Activated CD4-positive, alpha-beta T cell treated with anti-CD3 and anti-CD28 coated beads for 1 hour (primary cell): ENCODE results near the gene VPS18.
"Not testable (repeated sequence)": the region's sequence is repeated elsewhere in the genome, so short reads cannot be mapped to it uniquely, and the experiment has no call there.

Source experiments
- DNase-seq: peaks from one replicate; pipeline ENCODE4 v3.0.0-alpha.2; 2020

Gene VPS18, protein sequence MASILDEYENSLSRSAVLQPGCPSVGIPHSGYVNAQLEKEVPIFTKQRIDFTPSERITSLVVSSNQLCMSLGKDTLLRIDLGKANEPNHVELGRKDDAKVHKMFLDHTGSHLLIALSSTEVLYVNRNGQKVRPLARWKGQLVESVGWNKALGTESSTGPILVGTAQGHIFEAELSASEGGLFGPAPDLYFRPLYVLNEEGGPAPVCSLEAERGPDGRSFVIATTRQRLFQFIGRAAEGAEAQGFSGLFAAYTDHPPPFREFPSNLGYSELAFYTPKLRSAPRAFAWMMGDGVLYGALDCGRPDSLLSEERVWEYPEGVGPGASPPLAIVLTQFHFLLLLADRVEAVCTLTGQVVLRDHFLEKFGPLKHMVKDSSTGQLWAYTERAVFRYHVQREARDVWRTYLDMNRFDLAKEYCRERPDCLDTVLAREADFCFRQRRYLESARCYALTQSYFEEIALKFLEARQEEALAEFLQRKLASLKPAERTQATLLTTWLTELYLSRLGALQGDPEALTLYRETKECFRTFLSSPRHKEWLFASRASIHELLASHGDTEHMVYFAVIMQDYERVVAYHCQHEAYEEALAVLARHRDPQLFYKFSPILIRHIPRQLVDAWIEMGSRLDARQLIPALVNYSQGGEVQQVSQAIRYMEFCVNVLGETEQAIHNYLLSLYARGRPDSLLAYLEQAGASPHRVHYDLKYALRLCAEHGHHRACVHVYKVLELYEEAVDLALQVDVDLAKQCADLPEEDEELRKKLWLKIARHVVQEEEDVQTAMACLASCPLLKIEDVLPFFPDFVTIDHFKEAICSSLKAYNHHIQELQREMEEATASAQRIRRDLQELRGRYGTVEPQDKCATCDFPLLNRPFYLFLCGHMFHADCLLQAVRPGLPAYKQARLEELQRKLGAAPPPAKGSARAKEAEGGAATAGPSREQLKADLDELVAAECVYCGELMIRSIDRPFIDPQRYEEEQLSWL

DNA sequence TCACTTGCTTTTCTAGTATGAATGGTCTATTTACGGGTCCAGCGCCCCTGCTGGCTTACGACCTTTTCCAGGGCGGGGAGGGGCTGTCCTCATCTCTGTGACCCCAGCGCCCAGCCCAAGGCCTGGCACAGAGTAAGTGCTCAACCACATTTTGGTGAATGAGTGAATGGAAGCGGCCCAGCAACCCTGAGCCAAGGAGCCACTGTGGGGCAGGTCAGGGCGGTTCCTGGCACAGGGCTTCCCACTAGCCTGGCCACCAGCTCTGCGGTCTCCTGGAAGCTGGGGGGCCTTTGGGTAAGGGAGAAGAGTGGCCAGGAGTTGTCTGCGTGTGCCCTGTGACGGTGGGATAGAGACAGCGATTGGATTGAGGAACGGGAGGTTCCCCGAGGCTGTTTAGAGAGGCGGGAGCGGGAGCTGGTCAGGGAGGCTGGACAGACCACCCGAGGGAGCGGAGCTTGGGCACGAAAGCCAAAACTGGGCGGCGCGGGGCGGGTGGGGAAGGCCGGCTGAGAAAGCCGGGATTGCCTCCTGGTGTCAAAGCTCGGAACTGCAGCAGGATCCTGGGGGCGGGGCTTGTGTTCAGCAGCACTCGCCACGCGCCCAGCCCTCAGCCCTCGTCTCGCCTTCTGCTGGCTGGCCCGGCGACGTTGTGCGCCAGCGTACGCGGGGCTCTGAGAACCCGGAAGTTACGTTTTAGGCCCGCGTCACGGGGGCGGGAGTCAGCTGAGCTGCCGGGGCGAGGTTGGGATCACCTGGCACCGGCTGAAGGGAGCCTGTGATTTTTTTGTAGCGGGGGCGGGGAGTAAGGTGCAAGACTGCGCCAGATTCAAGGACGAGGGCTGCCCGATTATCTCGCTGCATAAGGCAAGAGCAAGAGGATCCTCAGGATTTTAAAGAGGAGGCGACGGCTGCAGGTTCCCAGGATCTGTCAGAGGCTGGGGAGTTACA lies at the start of gene VPS18:
VPS18 (plus strand) TSS at position 718 of the 948 bp plus-strand sequence. CDS start 319 bp downstream, outside the sequence.
- peak; percentile 98 for DNase-seq

DNA sequence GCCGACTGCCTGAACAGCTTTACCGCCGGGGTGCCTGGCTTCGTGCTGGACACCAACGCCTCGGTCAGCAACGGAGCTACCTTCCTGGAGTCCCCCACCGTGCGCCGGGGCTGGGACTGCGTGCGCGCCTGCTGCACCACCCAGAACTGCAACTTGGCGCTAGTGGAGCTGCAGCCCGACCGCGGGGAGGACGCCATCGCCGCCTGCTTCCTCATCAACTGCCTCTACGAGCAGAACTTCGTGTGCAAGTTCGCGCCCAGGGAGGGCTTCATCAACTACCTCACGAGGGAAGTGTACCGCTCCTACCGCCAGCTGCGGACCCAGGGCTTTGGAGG lies 49.6 kb upstream of the VPS18 start:
- DNase-seq = peak; percentile 14

DNA sequence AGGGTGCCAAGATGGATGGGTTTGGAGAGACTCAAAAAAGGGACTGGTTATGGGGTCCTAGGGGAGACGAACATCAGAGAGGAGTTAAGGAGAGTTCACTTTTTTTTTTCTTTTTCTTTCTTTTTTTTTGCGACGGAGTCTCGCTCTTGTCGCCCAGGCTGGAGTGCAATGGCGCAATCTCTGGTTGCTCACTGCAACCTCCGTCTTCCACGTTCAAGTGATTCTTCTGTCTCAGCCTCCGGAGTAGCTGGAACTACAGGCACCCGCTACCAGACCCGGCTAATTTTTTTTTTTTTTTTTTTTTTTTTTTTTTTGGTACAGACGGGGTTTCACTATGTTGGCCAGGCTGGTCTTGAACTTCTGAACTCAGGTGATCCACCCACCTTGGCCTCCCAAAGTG lies 49.2 kb upstream of the VPS18 start:
- DNase-seq = no peak

DNA sequence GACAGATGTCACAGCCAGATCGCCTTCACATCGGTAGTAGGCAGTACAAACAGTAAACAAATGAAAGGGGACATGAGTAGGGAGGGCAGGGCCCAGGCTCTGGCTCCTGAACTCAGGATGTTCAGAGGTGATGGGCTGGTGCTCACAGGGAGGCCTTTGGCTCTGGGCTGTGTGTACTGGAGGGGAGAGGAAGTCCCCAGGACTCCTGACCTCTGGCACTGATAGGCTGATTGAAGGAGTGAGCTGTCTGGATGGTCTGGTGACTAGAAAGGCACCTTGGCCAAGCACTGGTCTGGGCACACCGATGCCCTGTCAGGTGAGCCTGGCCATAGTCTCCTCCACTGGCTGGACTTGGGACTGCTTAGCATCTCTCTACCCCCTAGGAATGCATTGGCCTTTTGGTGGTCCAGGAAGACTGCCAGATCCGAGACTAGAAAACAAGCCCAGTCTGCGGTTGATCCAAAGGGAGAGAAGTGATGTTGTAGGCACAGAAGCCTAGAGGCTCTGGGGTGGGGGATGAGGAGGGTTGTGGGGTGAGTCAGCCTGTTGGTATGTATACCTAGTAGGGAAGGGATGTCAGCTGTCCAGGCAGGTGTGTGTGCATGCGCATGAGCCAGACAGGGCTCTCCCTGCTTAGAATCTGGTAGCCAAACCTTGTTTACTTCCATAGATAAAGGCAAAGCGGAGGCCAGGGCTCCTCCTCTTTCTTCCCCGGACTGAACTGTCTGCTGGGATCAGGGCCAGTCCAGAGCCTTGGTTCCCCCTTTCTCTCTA lies 48.6 kb upstream of the VPS18 start:
- no peak for DNase-seq

DNA sequence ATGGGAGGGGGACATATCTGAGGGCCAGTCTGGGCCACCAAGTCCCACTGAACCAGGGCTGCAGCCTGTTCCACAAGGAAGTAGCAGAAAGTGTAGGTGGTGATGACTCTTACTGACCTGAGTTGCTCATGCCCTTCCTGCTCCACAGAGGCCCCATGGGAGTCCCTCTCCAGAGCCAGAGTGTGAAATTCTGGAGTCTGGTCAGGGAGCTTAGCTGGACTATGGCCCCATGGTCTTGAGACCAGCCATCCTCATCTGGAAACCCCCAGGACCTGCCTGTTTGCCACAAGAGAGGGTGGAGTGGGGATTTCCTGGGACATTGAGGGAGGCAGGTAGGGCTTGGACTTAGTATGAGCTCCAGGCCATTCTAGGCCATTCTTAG lies 47.4 kb upstream of the VPS18 start:
- no peak for DNase-seq

DNA sequence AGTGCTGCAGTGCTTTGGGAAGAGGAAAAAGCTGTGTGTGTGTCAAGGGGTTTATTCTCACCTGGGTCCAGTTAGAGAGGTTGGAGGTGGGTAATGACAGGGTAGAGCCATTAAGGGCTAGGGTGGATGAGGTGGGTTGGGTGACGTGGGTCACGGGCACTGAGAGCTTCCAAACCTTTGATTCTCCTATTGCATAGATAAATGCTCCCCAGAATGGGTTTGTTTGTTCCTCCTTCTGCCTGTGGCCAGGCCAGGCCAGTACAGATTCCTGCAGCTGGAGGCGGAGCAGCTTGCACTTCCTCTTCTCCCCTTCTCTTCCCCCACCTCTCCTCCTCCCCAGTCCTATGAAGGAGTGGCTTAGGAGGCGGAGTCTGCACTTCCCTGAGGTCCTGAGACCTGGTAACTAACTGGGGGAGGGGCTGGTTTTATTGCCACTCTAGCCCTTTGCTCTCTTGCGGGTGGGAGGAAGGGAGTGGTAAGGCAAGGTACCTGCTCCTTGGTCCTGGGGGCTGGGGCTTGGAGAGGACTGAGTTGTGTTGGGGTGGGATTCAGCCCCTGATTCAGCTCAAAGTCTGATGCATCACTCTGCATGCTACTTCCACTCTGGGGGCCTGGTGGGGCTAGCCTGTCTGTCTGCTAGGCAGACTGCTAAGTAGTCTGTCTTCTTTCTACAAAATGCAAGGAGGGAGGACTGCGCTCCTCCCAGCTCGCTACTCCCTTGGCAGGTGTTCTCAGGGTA lies 46.9 kb upstream of the VPS18 start:
- no peak for DNase-seq

DNA sequence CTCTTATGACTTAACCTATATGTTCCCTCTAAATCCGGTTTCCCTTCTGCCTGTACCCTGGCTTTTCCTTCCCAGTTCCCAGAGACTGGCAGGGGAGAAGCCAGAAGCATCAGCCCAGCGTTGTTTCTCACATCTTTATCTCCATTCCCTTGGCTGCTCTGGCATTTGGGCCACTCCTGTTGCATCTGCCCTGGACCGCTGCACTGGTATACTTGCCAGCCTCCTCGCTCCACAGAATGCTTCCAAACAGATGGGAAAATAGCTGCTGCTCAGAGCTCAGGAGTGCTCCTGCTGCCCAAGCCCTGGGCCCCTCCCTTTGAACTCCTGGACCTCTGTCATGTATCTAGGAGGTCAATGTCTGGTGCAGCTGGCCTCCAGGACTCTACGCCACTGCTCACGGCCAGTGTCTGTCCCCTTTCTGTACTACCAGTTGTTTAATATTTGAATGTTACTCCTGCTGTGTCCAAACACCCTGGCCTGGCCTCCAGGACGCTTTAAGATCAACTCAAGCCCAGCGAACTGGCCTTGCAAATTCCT lies 43.6 kb upstream of the VPS18 start:
- no peak for DNase-seq

DNA sequence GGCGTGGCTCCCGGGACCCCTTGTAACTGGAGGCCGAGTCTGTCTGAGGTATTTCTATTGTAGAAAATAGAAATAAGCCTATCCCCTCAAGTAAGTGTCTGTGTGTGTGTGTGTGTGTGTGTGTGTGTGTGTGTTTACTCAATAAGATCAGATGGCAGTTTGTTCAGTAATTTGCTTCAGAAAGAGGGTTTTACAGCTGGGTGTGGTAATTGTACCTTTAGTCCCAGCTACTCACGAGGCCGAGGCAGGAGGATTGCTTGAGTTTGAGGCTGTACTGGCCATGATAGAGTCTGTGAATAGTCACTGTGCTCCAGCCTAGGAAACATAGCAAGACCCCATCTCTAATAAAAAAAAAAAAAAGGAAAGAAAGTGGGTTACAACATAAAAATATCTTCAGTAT lies 41.7 kb upstream of the VPS18 start:
- no peak for DNase-seq

DNA sequence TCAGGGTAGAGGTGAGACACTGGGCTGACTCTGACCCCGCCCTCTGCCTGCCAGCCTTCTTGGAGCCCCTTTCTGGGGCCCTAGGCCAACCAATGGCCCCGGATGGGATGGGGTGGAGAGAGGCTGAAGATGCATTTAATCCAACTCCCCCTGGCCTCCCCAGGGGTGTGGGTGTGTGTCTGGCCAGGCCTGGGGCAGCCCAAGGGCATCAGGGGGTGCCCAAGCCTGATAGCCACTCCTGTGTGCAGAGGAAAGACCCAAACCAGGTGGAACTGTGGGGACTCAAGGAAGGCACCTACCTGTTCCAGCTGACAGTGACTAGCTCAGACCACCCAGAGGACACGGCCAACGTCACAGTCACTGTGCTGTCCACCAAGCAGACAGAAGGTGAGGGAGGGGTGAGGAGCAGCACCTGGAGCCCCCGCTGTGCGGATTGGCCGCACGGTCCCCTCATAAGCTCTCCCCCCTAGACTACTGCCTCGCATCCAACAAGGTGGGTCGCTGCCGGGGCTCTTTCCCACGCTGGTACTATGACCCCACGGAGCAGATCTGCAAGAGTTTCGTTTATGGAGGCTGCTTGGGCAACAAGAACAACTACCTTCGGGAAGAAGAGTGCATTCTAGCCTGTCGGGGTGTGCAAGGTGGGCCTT lies 40.9 kb upstream of the VPS18 start:
- DNase-seq = no peak

DNA sequence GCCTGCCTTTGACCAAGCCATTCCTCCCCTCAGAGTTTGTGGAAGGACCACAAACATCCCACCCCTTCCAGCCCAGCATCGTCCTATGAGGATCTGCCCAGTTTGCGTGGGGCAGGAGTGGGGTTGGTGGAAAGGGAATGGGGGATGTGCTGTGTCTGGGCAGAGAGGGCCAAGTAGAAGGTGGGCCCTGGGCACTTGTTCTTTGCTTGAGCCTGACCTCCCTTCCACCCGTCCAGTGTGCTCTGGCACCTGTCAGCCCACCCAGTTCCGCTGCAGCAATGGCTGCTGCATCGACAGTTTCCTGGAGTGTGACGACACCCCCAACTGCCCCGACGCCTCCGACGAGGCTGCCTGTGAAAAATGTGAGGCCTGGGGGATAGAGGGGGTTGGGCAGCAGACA lies 40.1 kb upstream of the VPS18 start:
- no peak for DNase-seq

DNA sequence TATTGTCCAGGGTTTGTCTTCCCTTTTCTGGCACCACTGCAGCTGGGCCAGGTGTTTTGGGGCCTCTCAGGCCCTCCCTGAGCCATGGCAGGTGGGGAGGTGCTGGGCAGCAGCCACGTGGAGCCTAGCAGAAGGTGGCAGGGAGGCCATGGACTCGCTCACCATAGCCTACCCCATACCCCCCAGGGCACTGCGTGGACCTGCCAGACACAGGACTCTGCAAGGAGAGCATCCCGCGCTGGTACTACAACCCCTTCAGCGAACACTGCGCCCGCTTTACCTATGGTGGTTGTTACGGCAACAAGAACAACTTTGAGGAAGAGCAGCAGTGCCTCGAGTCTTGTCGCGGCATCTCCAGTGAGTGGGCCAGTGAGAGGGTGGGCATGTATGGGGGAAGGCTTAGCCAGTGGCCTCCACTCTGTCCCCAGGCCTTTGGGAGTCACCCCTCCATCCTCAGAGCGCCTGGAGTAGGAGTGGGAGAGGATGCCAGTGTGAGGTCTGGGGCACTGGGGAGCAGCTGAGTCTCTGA lies 38.5 kb upstream of the VPS18 start:
- no peak for DNase-seq

DNA sequence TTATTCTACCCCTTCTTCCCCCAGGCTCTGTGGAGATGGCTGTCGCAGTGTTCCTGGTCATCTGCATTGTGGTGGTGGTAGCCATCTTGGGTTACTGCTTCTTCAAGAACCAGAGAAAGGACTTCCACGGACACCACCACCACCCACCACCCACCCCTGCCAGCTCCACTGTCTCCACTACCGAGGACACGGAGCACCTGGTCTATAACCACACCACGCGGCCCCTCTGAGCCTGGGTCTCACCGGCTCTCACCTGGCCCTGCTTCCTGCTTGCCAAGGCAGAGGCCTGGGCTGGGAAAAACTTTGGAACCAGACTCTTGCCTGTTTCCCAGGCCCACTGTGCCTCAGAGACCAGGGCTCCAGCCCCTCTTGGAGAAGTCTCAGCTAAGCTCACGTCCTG lies 37.5 kb upstream of the VPS18 start:
- DNase-seq = no peak

DNA sequence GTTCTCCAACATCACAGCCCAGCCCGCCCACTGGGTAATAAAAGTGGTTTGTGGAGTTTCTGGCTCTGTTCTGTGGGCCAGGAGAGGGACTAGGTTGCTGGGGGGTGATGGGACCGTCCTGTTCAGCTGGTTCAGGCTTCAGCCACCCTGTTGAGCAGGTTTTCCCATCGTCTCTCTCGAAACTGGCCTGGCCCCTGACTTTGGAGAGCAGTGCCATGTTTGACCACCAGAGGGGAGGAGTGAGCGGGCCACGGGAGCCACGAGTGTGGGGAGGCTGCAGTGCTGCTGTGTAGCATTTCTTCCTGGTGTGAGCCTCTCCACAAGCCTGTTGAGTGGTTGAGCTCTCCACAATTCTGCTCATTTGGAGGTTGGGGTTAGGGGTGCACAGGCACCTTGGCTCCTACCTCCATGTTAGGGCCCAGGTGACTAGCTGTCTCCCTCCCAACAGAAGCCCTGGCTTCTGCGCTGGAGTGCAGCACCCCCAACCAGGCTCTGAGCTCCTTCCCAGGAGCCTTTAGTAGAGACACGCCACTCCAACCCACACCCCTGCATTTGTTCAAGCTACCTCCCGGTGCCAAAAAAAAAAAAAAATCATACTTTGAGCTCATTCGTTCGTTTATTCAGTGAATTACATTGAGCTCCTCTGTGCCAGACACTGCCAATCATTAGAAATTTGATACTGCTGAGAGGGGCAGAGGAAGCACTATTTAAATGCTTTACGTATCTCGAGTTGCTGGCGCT lies 36.5 kb upstream of the VPS18 start:
- peak; percentile 72 for DNase-seq

DNA sequence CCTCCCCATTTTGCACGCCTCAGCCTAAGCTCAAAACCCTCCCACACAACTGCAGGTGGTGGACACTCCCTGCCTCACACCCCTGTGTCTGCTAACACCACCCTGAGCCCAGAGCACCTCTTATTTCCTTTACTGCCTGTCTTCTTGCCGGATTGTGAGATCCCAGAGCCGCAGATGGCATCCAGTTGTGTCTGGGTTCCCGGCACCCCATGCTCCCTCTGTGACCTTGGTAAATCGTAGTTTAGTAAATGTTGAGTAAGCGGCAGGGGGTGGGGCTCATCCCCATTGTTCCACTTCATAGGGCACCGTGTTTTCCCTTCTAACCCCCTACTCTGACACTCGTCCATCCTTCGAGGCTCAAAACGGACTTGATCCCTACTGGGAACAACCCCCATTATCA lies 35.5 kb upstream of the VPS18 start:
- no peak for DNase-seq

DNA sequence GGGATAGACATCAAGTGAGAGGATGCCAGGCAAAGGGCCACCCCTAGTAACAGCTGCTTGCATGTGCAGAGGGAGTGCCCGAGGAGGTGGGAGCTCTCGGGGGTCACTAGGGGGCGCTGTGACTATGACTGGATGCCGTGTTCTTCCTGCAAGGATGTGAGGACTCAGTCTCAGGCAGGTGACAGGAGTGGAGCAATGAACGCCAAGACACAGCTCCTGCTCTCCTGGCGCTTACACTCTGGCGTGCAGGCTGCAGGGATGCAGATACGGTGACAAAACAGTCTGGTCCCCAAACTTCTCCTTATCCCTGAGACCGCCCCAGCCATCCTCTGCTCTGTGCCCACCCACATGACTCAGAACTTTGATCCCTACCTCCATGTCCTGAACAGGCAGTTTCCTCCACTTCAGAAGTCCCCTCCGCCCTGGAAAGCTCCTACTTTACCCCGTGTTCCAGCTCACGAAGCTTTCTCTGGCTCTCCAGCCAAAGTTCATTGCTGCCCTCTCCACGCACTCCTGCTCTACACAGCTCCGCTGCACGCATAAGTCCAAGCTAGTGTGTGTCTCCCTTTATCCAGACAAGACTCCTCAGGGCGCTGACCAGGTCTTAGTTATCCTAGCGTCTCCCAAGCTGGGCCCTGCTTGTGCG lies 34.9 kb upstream of the VPS18 start:
- peak; percentile 66 for DNase-seq

DNA sequence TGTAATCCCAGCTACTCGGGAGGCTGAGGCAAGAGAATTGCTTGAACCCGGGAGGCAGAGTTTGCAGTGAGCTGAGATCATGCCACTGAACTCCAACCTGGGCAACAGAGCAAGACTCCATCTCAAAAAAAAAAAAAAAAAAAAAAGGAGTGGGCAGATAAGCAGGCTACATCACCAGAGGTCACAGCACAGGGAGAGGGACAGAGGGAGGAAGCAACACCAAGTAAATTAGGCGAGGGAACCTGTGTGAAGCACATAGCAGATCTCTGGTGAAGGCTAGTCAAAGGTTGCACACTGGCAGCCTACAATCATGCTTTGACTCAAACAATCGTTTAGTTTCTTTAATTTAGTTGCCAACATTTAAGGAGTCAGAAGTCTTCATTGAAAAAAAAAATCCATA lies 33.1 kb upstream of the VPS18 start:
- not testable (repeated sequence) for DNase-seq

DNA sequence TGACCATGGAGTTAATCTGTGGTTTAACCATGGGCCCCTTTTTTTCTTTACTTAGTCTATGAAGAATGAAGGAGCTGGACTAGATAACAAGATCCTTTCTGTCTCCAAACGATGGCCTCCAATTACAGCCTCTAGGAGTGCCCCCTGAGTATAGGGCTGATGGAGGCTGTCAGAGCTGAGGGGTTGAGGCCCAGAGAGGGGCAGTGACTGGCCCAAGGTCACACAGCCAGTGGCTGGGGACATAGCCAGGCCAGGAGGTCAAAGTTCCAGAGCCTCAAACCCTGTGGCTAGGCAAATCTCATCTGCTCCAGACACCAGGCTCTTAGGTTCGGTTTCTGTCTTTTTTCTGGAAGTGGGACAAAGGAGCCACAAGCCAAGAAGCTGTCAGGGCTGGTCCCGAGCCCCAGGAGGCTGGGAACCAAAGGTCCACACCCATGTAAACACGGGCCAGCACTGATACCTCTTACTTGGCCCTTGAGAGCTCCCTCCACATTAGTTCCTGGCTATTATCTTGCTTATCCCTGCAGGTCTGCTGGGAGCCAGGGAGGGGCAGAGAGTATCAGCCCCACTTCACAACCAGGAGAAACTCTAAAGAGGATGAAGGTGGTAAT lies 30.5 kb upstream of the VPS18 start:
- no peak for DNase-seq

DNA sequence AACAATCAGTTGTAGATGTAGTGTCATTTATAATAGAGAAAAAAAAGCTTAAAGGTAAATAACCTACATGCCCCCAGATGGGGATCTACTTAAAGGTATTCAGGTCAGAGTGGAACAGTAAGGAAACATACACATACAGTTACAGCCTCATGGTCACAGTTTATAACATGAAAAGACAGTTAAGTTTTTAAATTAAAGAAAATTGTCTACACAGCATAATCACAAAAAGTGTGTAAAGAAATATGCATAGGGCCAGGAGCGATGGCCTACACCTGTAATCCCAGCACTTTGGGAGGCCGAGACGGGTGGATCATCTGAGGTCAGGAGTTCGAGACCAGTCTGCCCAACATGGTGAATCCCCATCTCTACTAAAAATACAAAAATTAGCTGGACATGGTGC lies 27.1 kb upstream of the VPS18 start:
- DNase-seq = no peak

DNA sequence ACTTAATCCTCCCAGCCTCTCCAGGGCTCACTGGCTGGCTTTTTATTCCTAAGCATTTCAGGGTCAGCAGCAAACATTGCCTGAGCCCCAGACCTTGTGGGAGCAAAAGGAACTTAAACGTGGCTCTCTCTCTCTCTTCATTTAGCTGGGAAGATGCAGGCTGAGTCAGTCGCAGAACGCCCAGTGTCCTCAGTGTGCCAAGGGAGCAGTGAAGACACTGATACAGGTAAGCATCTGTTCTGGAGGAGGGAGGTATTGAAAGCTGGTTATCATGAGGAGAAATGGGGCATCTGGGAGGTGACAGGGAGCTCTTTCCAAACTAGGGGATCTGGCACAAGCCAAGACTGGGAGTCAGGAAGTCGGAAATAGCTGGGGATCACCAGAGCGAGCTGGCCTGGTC lies 24.6 kb upstream of the VPS18 start:
- no peak for DNase-seq
